ENCODE results near the gene CBX1. TPM values are rescaled to one million over a fixed set of nuclear protein-coding genes. Genes with fewer than 3 reads are reported as not detected.

Gene CBX1
- polyA plus RNA-seq, 2 of the 4 experiments (the other 2 are of a cell fraction), result 84.4 to 173 TPM

DNA sequence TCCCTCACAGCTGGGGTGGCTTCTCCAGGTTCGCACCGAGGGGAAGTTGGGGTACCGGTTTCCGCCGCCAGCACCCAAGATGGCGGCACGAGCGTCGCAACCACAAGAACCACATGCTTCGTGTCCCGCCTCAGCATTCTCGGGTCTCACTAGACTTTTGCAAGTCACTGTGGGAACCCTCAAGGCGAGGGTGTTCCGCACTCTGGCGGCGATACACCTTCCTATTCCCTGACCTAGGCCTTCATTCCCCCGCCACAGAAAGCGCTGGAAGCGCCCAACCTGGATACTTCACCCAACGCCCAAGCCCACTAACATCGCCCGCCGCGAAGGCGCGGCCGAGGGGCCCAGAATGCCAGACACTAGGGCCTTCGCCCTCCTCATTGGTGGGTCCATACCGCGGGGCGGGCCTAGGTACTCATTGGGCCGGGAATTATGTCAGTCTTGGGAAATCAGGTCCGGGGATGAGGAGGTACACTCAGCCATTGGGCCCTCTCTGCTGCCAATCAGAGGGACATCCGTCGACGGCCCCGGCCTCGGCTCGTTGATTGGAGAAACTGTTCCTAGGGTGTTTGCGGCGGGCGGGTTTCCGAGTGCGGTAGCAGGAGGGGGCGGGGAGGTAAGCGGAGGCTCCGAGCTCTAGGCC, 53.4 kb downstream of the CBX1 start, which contains the start of gene NFE2L1 (continued):
- TF ChIP-seq KDM1A (IDR thresholded peaks at IDR 0.05; ENCODE audit: low read depth) (no peak), CBX2 (IDR thresholded peaks at IDR 0.05; ENCODE audit: borderline replicate concordance, low read depth) (no peak), SREBF2 (IDR thresholded peaks at IDR 0.05) (no peak), POLR2A (IDR thresholded peaks at IDR 0.05; ENCODE audit: low read length) (peak; percentile 61), JUNB (IDR thresholded peaks at IDR 0.05) (no peak), RNF2 (IDR thresholded peaks at IDR 0.05; ENCODE audit: borderline replicate concordance, low read depth) (0 out of 2 replicates have a peak, but pooled peaks have one; percentile 54), CHD4 (IDR thresholded peaks at IDR 0.05; ENCODE audit: borderline replicate concordance) (no peak), BHLHE40 (IDR thresholded peaks at IDR 0.05; ENCODE audit: low read depth, low read length) (no peak)
- TF ChIP-seq, protein P1, sequence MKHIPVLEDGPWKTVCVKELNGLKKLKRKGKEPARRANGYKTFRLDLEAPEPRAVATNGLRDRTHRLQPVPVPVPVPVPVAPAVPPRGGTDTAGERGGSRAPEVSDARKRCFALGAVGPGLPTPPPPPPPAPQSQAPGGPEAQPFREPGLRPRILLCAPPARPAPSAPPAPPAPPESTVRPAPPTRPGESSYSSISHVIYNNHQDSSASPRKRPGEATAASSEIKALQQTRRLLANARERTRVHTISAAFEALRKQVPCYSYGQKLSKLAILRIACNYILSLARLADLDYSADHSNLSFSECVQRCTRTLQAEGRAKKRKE (CRISPR knock-in tag; IDR thresholded peaks at IDR 0.05; ENCODE audit: low read depth), result peak; percentile 97

DNA sequence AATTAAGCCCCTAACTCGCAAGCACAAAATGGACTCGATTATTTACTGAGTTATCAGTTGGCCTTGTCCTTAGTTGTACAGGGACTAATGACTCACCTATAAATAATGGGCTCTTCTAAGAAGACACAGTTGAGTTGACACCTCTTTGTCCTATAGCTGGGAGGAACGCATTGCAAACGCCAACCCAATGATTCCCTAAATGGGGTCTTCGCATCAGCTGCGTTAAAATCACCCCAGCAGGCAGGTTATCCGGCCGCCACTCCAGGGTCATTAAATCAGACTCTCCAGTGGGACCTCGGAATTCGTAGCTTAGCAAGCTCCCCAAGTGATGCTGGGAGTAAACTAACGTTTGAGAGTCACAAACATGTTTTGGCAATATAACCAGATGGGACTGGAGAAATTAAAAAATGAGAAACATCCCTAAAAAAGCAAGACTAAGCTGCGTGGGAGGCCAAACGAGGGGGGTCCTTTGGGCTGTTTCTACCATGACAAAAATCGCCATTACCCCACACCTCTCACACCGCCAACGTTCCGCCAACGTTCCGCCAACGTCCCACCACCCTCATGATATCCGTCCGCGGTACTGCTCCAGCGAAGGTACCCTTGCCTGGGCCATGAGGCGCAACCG, 54.1 kb downstream of the CBX1 start:
- TF ChIP-seq HEYL (CRISPR knock-in tag; IDR thresholded peaks at IDR 0.05) (no peak), BHLHE40 (IDR thresholded peaks at IDR 0.05; ENCODE audit: low read depth, low read length) (no peak), JUN (IDR thresholded peaks at IDR 0.05) (no peak; a peak in 1 of 5 replicates), SMC3 (IDR thresholded peaks at IDR 0.05) (no peak), POLR2AphosphoS2 (conservative IDR thresholded peaks at IDR 0.05; ENCODE audit: low read length) (no peak), CHD2 (IDR thresholded peaks at IDR 0.05; ENCODE audit: low read length, partially characterized antibody) (no peak), ZFP36 (IDR thresholded peaks at IDR 0.05; ENCODE audit: borderline replicate concordance, partially characterized antibody) (no peak), NPAS2 (CRISPR knock-in tag; IDR thresholded peaks at IDR 0.05; ENCODE audit: borderline replicate concordance) (no peak)
- TF ChIP-seq, protein P2, sequence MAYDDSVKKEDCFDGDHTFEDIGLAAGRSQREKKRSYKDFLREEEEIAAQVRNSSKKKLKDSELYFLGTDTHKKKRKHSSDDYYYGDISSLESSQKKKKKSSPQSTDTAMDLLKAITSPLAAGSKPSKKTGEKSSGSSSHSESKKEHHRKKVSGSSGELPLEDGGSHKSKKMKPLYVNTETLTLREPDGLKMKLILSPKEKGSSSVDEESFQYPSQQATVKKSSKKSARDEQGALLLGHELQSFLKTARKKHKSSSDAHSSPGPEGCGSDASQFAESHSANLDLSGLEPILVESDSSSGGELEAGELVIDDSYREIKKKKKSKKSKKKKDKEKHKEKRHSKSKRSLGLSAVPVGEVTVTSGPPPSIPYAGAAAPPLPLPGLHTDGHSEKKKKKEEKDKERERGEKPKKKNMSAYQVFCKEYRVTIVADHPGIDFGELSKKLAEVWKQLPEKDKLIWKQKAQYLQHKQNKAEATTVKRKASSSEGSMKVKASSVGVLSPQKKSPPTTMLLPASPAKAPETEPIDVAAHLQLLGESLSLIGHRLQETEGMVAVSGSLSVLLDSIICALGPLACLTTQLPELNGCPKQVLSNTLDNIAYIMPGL (CRISPR knock-in tag; IDR thresholded peaks at IDR 0.05; ENCODE audit: borderline replicate concordance), result no peak
- DNase-seq (ENCODE audit: low read depth in 1 of 2, low spot score in 1 of 2) (peak in 1 of 2 experiments; percentile 26), FAIRE-seq (no peak), ATAC-seq (no peak)
- Histone ChIP-seq H3K9me3 (no peaks in the 10 kb centered on the region), H3K27ac (peak overlapping the region; percentile 95 to 99), H3K4me2 (peak overlapping the region; percentile 85), H3K4me1 (peaks cover 46% of the 10 kb centered on the region), H3K4me3 (peak overlapping the region; percentile 79)
- 8% methylated on average over 26 of the region's 26 CpGs for WGBS (ENCODE audit: missing lambda C conversion rate)
- CTCF ChIA-PET, result interaction anchor here (0.7 to 46.6 kb wide), 8 partner anchors 12 to 85 kb away, joined by 3 to 1398 read pairs (median 6); partner anchors contain the start of gene COPZ2
- POLR2A ChIA-PET, result interaction anchor here (1.5 to 6.7 kb wide), 14 partner anchors 9 to 589 kb away, joined by 4 to 59 read pairs (median 11); partner anchors contain the start of genes CBX1, HOXB9 and SNX11

DNA sequence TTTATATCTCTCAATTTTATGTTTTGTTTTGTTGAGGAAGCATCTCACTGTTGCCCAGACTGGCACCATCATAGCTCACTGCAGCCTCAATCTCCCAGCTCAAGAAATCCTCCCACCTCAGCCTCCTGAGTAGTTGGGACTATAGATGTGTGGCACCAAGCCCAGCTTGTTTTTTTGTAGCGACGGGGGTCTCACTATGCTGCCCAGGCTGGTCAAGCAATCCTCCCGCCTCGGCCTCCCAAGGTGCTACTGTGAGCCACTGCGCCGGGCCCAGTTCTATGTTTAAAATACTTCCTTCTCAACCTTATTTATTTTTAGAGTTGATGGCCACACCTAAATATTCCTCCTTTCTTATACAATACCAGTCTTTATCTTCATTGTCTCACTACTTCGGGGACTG, 55.0 kb downstream of the CBX1 start:
- no peak for DNase-seq (ENCODE audit: low read depth in 1 of 2, low spot score in 1 of 2)
- peak overlapping the region; percentile 85 for H3K4me2 ChIP-seq
- 94% methylated on average over 7 of the region's 7 CpGs for WGBS (ENCODE audit: missing lambda C conversion rate)
- peak overlapping the region; percentile 79; the same call in 2 of the 3 replicates for H3K4me3 ChIP-seq
- H3K4me1 ChIP-seq, result peaks cover 36% of the 10 kb centered on the region
- CTCF ChIA-PET, result interaction anchor here (1.2 to 46.6 kb wide), 7 partner anchors 11 to 86 kb away, joined by 3 to 1398 read pairs (median 7); partner anchors contain the start of gene COPZ2
- ATAC-seq, result no peak
- H3K9me3 ChIP-seq, result no peaks in the 10 kb centered on the region
- H3K27ac ChIP-seq, result peak overlapping the region in 1 of 2 experiments; percentile 95; a peak in 1 of 6 replicates
- POLR2A ChIA-PET, result interaction anchor here (1.0 to 6.7 kb wide), 4 partner anchors 10 to 55 kb away, joined by 3 to 59 read pairs (median 6); partner anchors contain the start of gene CBX1
- TF ChIP-seq ESRRA (IDR thresholded peaks at IDR 0.05; ENCODE audit: borderline replicate concordance, low read length), result no peak
- TF ChIP-seq BHLHE40 (IDR thresholded peaks at IDR 0.05; ENCODE audit: low read depth, low read length), result no peak
- TF ChIP-seq ZNF302 (CRISPR knock-in tag; IDR thresholded peaks at IDR 0.05), result no peak
- FAIRE-seq, result no peak

Measured in A549 (cell line).